Anterior cingulate cortex (tissue), 58 donors: Measurements from ENCODE around the gene IL5.
"Not testable (repeated sequence)": the region's sequence is repeated elsewhere in the genome, so short reads cannot be mapped to it uniquely, and the experiment has no call there.

Experiments
- DNase-seq, 58 donors: peaks; one replicate each; lab custom pipeline; 2025; lab: John Stamatoyannopoulos, UW

Gene IL5

GRCh38 chr5:132543472-132544201 lies at the start of gene IL5:
TSS of gene IL5 (minus strand) at chr5:132543522. CDS start at chr5:132543478, 44 bp downstream.
- no peak for DNase-seq

- no peak for DNase-seq
Measured at GRCh38 chr5:132592521-132592920, 49.2 kb upstream of the IL5 start.

DNA sequence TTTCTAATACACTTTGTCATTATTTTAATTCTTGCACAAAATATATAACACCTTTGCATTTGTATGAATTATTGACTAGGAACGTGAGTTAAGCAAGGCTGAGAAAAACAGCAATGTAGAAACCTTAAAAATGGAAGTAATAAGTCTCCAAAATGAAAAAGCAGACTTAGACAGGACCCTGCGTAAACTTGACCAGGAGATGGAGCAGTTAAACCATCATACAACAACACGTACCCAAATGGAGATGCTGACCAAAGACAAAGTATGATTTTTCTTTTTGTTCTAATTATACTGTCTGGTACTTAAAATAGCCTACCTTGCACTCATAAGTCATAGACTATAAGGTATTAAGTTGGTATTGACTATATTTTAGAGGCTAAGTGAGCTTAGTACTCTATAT lies 47.8 kb upstream of the IL5 start:
- DNase-seq, result no peak

GRCh38 chr5:132589467-132589866 lies 46.1 kb upstream of the IL5 start:
- no peak for DNase-seq

DNA sequence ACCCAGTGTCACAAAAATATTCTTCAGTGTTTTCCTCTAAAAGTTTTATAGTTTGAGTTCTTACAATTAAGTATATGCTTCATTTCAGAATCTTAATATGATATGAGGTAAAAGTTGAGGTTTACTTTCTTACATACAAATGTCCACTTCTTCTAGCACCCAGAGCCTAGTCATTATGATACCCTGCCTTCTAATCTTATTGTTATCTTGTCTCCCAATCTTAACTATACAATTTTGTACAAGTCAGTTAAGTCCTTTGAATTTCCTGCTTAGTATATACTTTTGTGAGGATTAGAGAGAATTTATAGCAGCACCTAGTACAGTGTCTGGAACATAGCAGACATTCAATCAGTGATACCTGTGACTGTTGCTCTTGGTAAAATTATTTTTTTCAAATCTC lies 42.7 kb upstream of the IL5 start:
- DNase-seq, result no peak

DNA sequence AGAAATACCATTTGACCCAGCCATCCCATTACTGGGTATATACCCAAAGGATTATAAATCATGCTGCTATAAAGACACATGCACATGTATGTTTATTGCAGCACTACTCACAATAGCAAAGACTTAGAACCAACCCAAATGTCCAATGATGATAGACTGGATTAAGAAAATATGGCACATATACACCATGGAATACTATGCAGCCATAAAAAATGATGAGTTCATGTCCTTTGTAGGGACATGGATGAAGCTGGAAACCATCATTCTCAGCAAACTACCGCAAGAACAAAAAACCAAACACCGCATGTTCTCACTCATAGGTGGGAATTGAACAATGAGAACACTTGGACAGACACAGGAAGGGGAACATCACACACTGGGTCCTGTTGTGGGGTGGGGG lies 41.2 kb upstream of the IL5 start:
- DNase-seq, result not testable (repeated sequence)

- no peak for DNase-seq
Measured at GRCh38 chr5:132576123-132576522, 32.8 kb upstream of the IL5 start.

DNA sequence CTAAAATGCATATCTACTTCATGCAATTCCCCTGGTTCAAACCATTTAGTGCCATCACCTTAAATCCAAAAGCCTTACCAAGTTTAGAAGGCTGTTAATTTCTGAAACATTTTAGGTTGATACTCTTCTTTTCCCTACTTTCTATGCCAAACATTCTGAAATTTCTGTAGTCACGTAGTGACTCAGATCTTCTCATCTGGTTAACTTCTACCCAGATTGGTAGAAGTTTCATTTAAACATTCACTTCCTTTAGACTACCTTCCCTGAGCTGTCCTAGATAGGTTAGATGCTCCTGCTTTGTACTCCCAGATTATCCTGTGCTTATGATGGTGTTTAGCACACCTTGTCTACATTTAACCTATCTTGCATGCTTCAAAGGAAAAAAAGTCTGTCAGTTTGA lies 23.3 kb upstream of the IL5 start:
- DNase-seq, result no peak

DNA sequence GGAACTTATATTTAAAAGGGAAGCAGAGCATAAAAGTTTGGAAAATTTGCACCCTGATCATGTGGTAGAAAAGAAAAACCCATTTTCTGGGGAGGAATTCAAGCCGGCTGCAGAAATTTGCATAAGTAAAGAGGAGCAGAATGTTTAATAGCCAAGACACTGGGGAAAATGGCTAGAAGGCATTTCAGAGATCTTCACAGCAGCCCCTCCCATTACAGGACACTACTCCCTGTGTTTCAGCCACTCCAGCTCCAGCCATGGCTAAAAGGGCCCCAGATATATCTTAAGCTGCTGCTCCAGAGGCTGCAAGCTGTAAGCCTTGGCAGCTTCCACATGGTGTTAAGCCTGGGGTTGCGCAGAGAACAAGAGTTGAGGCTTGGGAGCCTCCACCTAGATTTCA lies 21.2 kb upstream of the IL5 start:
- not testable (repeated sequence) for DNase-seq

DNA sequence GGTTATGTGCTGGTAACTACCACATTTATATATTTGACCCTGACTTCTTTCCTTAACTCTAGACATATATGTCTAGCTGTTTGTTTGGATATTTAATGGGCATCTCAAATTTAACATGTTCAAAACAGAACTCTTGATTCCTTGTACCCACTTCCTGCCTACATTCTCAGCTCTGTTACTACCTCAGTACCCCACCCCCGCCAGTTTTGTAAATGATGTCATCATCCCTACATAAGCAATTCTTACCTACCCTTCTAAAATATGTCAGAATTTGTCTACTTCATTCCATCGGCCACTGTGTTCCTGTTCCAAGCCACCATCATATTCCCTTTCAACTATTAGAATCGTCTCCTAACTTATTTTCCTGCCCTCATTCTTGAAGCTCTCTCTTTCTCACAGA lies 18.3 kb upstream of the IL5 start:
- DNase-seq, result no peak

DNA sequence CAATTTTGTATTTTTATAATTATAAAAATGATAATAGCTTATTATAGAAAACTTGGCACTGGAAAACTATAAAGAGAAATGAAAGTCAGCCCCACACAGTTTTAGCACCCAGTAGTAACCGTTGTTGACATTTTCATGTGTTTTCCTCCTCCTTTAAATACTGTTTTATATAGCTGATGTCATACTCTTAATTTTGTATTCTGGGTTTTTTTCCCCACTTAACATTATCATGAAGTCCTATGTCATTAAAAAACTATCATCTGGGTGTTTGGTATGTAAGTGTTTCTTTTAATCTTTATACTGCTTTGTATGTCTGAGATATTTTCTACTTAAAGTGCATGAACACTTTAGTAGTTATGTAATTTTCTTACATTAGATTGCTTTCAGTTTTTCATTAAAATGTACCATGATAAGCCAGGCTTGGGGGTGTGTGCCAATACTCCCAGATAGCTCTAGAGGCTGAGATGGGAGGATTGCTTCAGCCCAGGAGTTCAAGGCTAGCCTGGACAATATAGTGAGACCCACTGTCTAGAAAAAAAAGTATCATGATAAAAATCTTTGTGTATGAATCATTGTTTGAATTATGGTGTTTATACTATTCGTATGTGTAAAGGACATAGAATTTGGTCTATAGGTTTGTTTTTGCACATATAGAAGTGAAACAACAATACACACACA lies 16.2 kb upstream of the IL5 start:
- DNase-seq, result no peak

- peak in 10 of 58 donors; percentile 3 to 44 (median 11) for DNase-seq
Measured at GRCh38 chr5:132557478-132558172, 14.3 kb upstream of the IL5 start.

- peak; percentile 56 to 94 (median 86) for DNase-seq
Measured at GRCh38 chr5:132556763-132557477, 13.6 kb upstream of the IL5 start, which contains the start of gene RAD50. TSS of gene RAD50 (plus strand) at chr5:132556977. CDS start at chr5:132557325, 348 bp downstream.

GRCh38 chr5:132556153-132556762 lies 12.9 kb upstream of the IL5 start:
- no peak for DNase-seq

- DNase-seq, result no peak
Measured at GRCh38 chr5:132549576-132549975, 6.3 kb upstream of the IL5 start.

- DNase-seq, result not testable (repeated sequence)
Measured at GRCh38 chr5:132548834-132549233, 5.5 kb upstream of the IL5 start.

DNA sequence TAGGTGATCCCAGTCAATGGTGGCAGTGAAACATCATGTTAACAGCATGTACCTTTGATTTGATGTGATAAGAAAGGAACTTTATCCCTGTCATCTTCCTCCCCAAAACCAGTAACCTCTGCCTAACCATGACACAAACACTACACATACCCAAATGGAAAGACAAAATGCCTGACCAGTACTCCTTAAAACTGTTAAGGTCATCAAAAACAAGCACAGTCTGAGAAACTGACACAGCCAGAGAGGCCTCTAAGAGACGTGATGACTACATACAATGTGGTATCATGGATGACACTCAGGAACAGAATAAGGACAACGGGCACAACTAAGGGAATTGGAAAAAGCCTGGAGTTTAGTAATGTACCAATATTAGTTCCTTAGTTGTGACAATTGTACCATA lies 3.9 kb upstream of the IL5 start:
- no peak for DNase-seq

GRCh38 chr5:132546108-132546507 lies 2.8 kb upstream of the IL5 start:
- no peak for DNase-seq

DNA sequence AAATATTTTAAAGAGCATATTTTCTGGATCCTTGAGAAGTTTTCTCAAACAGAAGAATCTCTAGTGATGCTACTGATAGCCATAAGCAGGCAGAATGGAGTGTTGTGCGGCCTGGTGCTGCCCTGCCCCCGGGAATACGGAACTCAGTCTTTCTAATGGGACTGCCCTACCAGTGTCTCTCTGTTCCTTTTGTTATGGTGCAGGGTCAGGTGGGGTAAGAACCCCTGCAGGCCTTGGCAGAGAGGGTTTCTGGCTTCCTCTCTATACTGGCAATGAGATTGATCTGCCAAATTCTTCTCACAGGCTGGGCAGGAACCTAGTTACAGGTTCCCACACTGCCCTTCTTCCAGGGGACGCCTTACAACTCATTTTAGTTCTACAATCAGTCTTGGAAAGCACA lies 2.6 kb downstream of the IL5 start:
- peak in 21 of 58 donors; percentile 4 to 56 (median 29) for DNase-seq

DNA sequence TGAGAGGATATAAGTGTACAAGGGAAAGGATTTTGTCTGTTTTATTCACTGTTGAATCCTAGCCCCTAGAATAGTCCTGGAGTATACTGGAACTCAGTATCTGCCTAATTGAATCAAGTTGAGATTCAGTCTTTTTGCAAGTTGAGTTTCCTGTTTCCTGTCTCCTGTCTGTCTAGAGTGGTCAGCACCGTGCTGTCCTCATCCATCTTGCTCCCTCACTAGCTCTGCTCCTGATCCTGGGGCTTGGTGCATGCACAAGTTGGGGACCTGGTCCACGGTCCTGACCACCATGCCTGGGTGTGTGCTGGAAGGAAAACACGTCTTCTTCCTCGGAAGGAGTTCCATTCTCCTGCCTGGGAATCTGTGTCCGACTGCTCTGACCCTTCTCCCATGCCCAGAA lies 3.2 kb downstream of the IL5 start:
- no peak for DNase-seq
